Common myeloid progenitor, CD34-positive (primary cell): ENCODE results near the gene MYL11. TPM values are rescaled to one million over a fixed set of nuclear protein-coding genes. Genes with fewer than 3 reads are reported as not detected.
A peak's percentile ranks its signal among the peaks of the same experiment; 100 is the strongest.
"Not testable (repeated sequence)": the region's sequence is repeated elsewhere in the genome, so short reads cannot be mapped to it uniquely, and the experiment has no call there.

Experiments
- CTCF ChIA-PET: fragments of 350-600 bp; sonication (Branson Sonifier 250); formaldehyde crosslinking; loops from one replicate; lab custom pipeline; 2021; ENCODE audit warnings: antibody characterized with exemption; lab: Charles Lee
- POLR2A ChIA-PET: fragments of 350-600 bp; sonication (Branson Sonifier 250); formaldehyde crosslinking; loops from one replicate; lab custom pipeline; 2021; ENCODE audit warnings: antibody characterized with exemption; lab: Charles Lee
- DNase-seq, 3 donors: peaks; one replicate each; pipeline versions ENCODE4 v3.0.0 to v3.0.0-alpha.2; 2013
- H3K27ac ChIP-seq, 2 experiments: 1 replicate in 1 of 2; 2 replicates in 1 of 2; pipeline ENCODE4 v1.7.0; 2013; ENCODE audit warnings: inconsistent platforms in 2 of 2, low read length in 2 of 2, mild to moderate bottlenecking in 2 of 2, low read depth in 1 of 2, moderate library complexity in 1 of 2; ENCODE audit not compliant: severe bottlenecking in 2 of 2, insufficient read depth in 1 of 2, poor library complexity in 1 of 2
- H3K27me3 ChIP-seq, 5 experiments: replicated peaks in 2 of 5; 1 replicate in 3 of 5; 2 replicates in 2 of 5; pipeline versions ENCODE4 v1.6.1 to v1.7.0; 2013; ENCODE audit warnings: low read length in 4 of 5, mild to moderate bottlenecking in 2 of 5, moderate library complexity in 2 of 5, inconsistent platforms in 1 of 5; ENCODE audit not compliant: insufficient read depth in 5 of 5, control insufficient read depth in 4 of 5
- H3K36me3 ChIP-seq, 4 experiments: 1 replicate in 2 of 4; 2 replicates in 2 of 4; pipeline versions ENCODE4 v1.6.1 to v1.7.0; 2013; ENCODE audit warnings: low read length in 3 of 4, control low read depth in 1 of 4, mild to moderate bottlenecking in 1 of 4; ENCODE audit not compliant: control insufficient read depth in 4 of 4, insufficient read depth in 4 of 4
- H3K4me1 ChIP-seq, 4 experiments: 1 replicate in 3 of 4; 2 replicates in 1 of 4; pipeline versions ENCODE4 v1.6.1 to v1.7.1; 2013; ENCODE audit warnings: low read length in 3 of 4, mild to moderate bottlenecking in 3 of 4, control low read depth in 1 of 4, inconsistent platforms in 1 of 4, moderate library complexity in 1 of 4; ENCODE audit not compliant: control insufficient read depth in 4 of 4, insufficient read depth in 4 of 4; ENCODE audit errors: control extremely low read depth in 1 of 4
- H3K4me3 ChIP-seq, 7 experiments: 1 replicate in 4 of 7; 2 replicates in 3 of 7; pipeline versions ENCODE4 v1.5.1 to v1.7.0; 2013; ENCODE audit warnings: mild to moderate bottlenecking in 7 of 7, low read length in 6 of 7, moderate library complexity in 6 of 7, inconsistent platforms in 2 of 7, low read depth in 2 of 7, control low read depth in 1 of 7; ENCODE audit not compliant: insufficient read depth in 4 of 7, control insufficient read depth in 1 of 7; ENCODE audit errors: extremely low read depth in 1 of 7
- H3K9me3 ChIP-seq, 5 experiments: 1 replicate in 4 of 5; 2 replicates in 1 of 5; pipeline versions ENCODE4 v1.6.1 to v1.7.1; 2013; ENCODE audit warnings: low read length in 4 of 5, mild to moderate bottlenecking in 2 of 5, inconsistent platforms in 1 of 5, low read depth in 1 of 5, moderate library complexity in 1 of 5; ENCODE audit not compliant: control insufficient read depth in 4 of 5, insufficient read depth in 2 of 5; ENCODE audit errors: control extremely low read depth in 1 of 5
- whole genome bisulfite sequencing: methylation state at CpG from one replicate; pipeline ENCODE4 v1.1.5; 2013; ENCODE audit not compliant: insufficient coverage; 5-methylcytosine and 5-hydroxymethylcytosine counted together
- polyA plus RNA-seq: library from polyadenylated mRNA; unstranded; fragments of 120-200 nt; gene quantifications from one replicate; pipeline ENCODE4 v1.2.1, GENCODE V29; 2013

MYL11 gene, protein sequence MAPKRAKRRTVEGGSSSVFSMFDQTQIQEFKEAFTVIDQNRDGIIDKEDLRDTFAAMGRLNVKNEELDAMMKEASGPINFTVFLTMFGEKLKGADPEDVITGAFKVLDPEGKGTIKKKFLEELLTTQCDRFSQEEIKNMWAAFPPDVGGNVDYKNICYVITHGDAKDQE
- polyA plus RNA-seq: 8.1 TPM

DNA sequence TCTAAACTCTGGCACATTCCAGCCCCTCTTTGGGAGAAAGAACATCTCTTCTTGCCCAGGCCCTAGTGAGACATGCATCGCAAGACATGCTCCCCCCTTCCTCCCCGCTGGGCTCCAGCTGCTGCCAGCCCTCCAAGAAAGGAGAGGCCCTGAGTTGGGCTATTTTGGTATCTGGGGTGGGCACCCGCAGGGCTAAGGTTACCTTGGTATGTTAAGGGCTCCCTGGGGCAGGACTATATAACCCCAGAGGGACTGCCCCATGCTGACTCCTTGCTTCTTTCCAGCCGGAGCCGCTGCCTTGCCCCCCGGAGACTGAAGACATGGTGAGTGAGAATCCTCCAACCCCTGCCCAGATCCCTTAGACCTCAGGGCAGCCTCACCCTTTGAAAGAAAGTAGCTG is at the start of gene MYL11:
Gene MYL11 (plus strand): TSS at position 265 of the 400 bp plus-strand sequence. CDS start 56 bp downstream, at position 321.
- 100% methylated on average over 4 of the region's 6 CpGs for WGBS
- Histone ChIP-seq H3K4me3 (no peak within 1 kb of the TSS), H3K4me1 (peaks cover 2 to 46% (median 39%) of the 10 kb centered on the region in 4 experiments), H3K27me3 (no peaks in the 10 kb centered on the region), H3K36me3 (no peaks in the 10 kb centered on the region), H3K27ac (peak within 1 kb of the TSS in 1 of 2 experiments; percentile 97), H3K9me3 (no peaks in the 10 kb centered on the region)
- DNase-seq: no peak
- ChIA-PET CTCF (interaction anchor here (1.5 kb wide), 1 partner anchor 18 kb away, joined by 3 read pairs; no protein-coding TSS in a partner anchor), POLR2A (interaction anchor here (0.6 kb wide), 1 partner anchor 311 kb away, joined by 3 read pairs; no protein-coding TSS in a partner anchor)

DNA sequence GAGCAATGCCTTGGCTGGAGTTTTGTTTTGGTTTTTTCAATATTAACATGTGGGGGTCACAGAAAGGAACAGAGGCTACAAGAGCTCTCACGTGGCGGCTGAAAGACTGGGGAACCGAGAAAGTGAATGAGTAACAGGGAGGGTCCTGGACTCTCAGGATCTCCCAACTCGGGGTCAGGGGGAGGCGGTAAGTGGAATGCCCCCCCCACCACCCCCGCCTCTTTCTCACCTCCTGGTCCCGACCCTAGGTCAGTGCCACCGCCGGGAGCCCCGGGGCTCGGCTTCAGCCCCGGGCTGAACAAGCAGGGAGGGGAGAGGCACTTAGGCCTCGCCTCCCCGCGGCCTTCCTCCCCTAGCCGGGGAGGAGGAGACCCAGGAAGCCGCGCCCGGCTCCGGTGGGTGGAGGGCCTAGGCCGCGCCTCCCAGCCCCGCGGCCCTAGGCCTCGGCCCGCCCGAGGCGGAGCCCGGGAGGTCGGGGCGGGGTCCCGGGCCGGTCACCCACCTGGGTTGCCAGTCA is 40.1 kb upstream of the MYL11 start:
- WGBS: 0% methylated on average over 9 of the region's 33 CpGs
- CTCF ChIA-PET, H3K27me3 ChIP-seq, POLR2A ChIA-PET, H3K36me3 ChIP-seq, H3K9me3 ChIP-seq: not testable (repeated sequence)
- Histone ChIP-seq H3K4me1 (peaks cover 0 to 16% (median 13%) of the 10 kb centered on the region in 4 experiments), H3K27ac (peak overlapping the region in 1 of 2 experiments; percentile 73), H3K4me3 (peak overlapping the region; percentile 42 to 88 (median 73))
- peak; percentile 71 to 84 (median 78) for DNase-seq

DNA sequence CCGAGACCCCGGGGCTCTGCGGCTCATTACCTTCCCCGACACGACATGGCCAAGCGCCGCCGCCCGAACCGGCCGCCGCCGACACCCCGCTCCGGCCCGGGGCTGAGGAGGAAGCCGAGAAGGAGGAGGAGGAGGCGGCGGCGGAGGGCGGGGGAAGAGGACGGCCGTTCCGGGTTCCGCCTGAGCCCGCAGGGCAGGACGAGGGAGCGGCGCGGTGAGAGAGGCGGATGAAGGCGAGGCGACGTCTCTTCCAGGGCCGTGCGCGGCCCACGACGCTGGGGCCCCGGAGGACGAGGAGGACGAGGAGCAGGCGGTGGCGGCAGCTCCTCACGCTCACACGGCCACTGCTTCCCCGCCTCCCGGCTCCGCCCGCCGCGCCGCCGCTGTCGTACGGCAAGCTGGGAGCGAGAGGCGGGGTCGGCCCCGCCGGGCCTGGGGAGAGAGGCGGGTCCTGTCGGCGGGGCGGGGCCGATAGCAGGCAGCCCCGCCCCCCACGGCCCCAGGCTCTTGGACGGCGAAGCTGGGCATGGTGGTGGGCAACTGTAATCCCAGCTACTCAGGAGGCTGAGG is 39.5 kb upstream of the MYL11 start:
- not testable (repeated sequence) for H3K9me3 ChIP-seq, H3K27me3 ChIP-seq, H3K36me3 ChIP-seq
- Histone ChIP-seq H3K27ac (peak overlapping the region in 1 of 2 experiments; percentile 73), H3K4me3 (peak overlapping the region; percentile 59 to 88 (median 73)), H3K4me1 (peaks cover 0 to 16% (median 13%) of the 10 kb centered on the region in 4 experiments)
- 0% methylated on average over 52 of the region's 70 CpGs for WGBS
- ChIA-PET CTCF (interaction anchor here (0.9 kb wide), 1 partner anchor 20 kb away, joined by 4 read pairs; the partner anchor contains the start of gene CD2BP2), POLR2A (interaction anchor here (0.6 kb wide), 1 partner anchor 9 kb away, joined by 3 read pairs; no protein-coding TSS in a partner anchor)
- peak; percentile 73 to 82 (median 81) for DNase-seq

DNA sequence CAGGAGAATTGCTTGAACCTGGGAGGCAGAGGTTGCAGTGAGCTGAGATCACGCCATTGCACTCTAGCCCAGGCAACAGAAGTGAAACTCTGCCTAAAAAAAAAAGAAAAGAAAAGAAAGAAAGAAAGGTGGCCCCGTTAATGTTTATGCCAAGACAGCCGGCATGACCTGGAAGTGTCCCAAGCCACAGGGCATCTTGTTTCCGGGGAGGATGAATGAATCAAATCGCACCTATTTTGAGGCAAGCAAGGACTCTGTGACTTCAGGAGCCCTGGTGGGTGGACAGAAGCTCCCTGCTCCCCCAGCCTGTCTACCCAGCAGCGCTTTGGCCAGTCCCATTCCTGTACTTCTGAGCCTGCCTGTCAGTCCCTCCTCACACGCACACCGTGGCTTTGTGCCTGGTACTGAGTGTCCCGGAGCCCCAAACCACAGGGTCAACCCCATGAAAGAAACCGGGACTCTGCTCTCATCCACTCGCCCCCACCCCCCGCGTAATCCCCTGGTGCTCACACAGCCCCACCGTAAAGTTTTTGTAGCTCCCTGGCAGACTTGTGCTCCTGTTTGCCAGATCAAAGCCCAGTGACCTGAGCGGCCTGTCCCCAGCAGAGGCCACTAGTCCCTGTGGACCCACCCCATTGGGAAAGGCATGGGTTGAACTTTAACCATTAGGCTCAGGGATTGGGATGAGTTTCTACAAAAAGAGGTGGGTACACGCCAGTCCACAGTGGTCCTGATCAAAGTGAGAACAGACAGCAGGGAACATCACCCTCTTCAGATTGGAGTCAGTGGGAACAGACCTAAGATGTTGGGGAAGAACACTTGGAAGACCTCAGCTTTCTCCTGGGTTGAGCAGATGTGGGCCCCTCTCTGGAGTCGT is 38.8 kb upstream of the MYL11 start:
- WGBS: 50% methylated on average over 14 of the region's 17 CpGs
- POLR2A ChIA-PET: interaction anchor here (0.6 kb wide), 1 partner anchor 9 kb away, joined by 3 read pairs; no protein-coding TSS in a partner anchor
- DNase-seq: peak in 1 of 3 donors; percentile 64

DNA sequence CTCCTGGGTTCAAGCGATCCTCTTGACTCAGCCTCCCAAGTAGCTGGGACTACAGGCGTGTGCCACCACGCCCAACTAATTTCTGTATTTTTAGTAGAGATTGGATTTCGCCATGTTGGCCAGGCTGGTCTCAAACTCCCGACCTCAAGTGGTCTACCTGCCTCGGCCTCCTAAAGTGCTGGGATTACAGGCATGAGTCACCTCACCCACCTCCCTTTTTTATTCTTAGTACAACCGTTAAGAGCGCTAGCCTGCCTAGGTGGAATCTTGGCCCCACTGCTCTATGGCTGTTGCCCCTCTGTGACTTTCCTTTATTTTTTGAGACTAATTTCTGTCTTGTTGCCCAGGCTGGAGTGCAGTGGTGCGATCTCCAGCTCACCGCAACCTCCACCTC is 36.6 kb upstream of the MYL11 start:
- H3K27me3 ChIP-seq, H3K4me3 ChIP-seq, H3K36me3 ChIP-seq, H3K9me3 ChIP-seq, POLR2A ChIA-PET, H3K27ac ChIP-seq, CTCF ChIA-PET, DNase-seq: not testable (repeated sequence)
- peaks cover 0 to 27% (median 13%) of the 10 kb centered on the region in 4 experiments for H3K4me1 ChIP-seq
- WGBS: 99% methylated on average over 8 of the region's 10 CpGs

More for the DNA sequence above, 38.8 kb upstream of the MYL11 start:
- H3K27me3 ChIP-seq: no peaks in the 10 kb centered on the region
- H3K9me3 ChIP-seq: no peaks in the 10 kb centered on the region
- peaks cover 0 to 19% (median 13%) of the 10 kb centered on the region in 4 experiments for H3K4me1 ChIP-seq
- H3K36me3 ChIP-seq: no peaks in the 10 kb centered on the region
- H3K4me3 ChIP-seq: peak overlapping the region; percentile 59 to 88 (median 73)
- peak overlapping the region in 1 of 2 experiments; percentile 73 for H3K27ac ChIP-seq
- CTCF ChIA-PET: interaction anchor here (0.9 kb wide), 1 partner anchor 19 kb away, joined by 4 read pairs; the partner anchor contains the start of gene CD2BP2

DNA sequence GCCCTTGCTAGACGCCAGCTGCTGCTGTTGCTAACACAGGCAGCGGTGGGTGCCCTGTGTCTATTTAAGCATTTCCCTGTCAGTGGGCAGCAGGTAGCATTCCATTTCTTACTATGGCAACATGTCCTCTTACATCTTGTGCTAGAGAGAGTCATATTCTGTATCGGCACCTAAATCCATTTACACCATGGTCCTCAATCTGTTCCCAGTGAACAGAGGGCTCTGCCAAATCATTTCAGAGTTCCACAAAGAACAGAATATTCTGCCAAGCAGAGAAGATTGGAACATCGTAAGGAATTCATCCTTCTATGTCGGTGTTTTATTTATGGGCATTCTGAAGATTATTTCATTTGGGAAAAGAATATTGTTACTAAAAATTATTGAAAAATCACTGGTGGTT is 35.9 kb upstream of the MYL11 start:
- 100% methylated on average over 1 of the region's 5 CpGs for WGBS
- H3K4me1 ChIP-seq: peaks cover 0 to 27% (median 13%) of the 10 kb centered on the region in 4 experiments
- H3K4me3 ChIP-seq, DNase-seq, CTCF ChIA-PET, H3K36me3 ChIP-seq, H3K27me3 ChIP-seq, H3K9me3 ChIP-seq, H3K27ac ChIP-seq, POLR2A ChIA-PET: not testable (repeated sequence)
